Mesendoderm (in vitro differentiated cells): Measurements from ENCODE around the gene NEUROD2.
A peak's percentile ranks its signal among the peaks of the same experiment; 100 is the strongest.

Experiments used
- DNase-seq: peaks from one replicate; pipeline ENCODE4 v3.0.0; 2013
- H2AK5ac ChIP-seq: 2 replicates; pipeline ENCODE4 v1.6.1; 2013; ENCODE audit warnings: low read length, inconsistent platforms
- H2BK120ac ChIP-seq: 2 replicates; pipeline ENCODE4 v1.6.1; 2013; ENCODE audit warnings: low read depth, mild to moderate bottlenecking, low read length, moderate library complexity, mixed read lengths
- H2BK15ac ChIP-seq: replicated peaks from 2 replicates; pipeline ENCODE4 v1.6.1; 2013; ENCODE audit warnings: low read depth, mild to moderate bottlenecking, moderate library complexity
- H2BK5ac ChIP-seq: 2 replicates; pipeline ENCODE4 v1.6.1; 2013; ENCODE audit warnings: low read length, inconsistent platforms
- H3K18ac ChIP-seq: 2 replicates; pipeline ENCODE4 v1.6.1; 2013; ENCODE audit warnings: mild to moderate bottlenecking, low read length, mixed read lengths
- H3K23ac ChIP-seq: one replicate; pipeline ENCODE4 v1.6.1; 2013; ENCODE audit warnings: low read length
- H3K27ac ChIP-seq: 2 replicates; pipeline ENCODE4 v1.5.1; 2013; ENCODE audit warnings: low read depth, mild to moderate bottlenecking, inconsistent platforms, low read length, moderate library complexity
- H3K27me3 ChIP-seq: 2 replicates; pipeline ENCODE4 v1.6.1; 2013; ENCODE audit warnings: low read length, control low read depth, mild to moderate bottlenecking, inconsistent platforms; ENCODE audit not compliant: insufficient read depth, poor library complexity
- H3K36me3 ChIP-seq: 2 replicates; pipeline ENCODE4 v1.6.1; 2013; ENCODE audit warnings: low read length, inconsistent platforms; ENCODE audit not compliant: control insufficient read depth, insufficient read depth
- H3K4ac ChIP-seq: one replicate; pipeline ENCODE4 v1.6.1; 2013; ENCODE audit warnings: low read depth, mild to moderate bottlenecking, low read length, moderate library complexity
- H3K4me1 ChIP-seq: 2 replicates; pipeline ENCODE4 v1.6.1; 2013; ENCODE audit warnings: low read depth, low read length, inconsistent platforms; ENCODE audit not compliant: control insufficient read depth
- H3K4me2 ChIP-seq: 2 replicates; pipeline ENCODE4 v1.6.1; 2013; ENCODE audit warnings: low read length
- H3K4me3 ChIP-seq: 2 replicates; pipeline ENCODE4 v1.5.1; 2013; ENCODE audit warnings: mild to moderate bottlenecking, low read length
- H3K56ac ChIP-seq: one replicate; pipeline ENCODE4 v1.6.1; 2013; ENCODE audit warnings: low read length
- H3K79me1 ChIP-seq: 2 replicates; pipeline ENCODE4 v1.6.1; 2013; ENCODE audit warnings: low read length, inconsistent platforms
- H3K79me2 ChIP-seq: 2 replicates; pipeline ENCODE4 v1.6.1; 2013; ENCODE audit warnings: mild to moderate bottlenecking, low read length; ENCODE audit not compliant: control insufficient read depth, insufficient read depth
- H3K9ac ChIP-seq: 2 replicates; pipeline ENCODE4 v1.6.1; 2013; ENCODE audit warnings: low read length, inconsistent platforms
- H4K5ac ChIP-seq: one replicate; pipeline ENCODE4 v1.6.1; 2013; ENCODE audit warnings: low read length
- H4K8ac ChIP-seq: one replicate; pipeline ENCODE4 v1.6.1; 2013; ENCODE audit warnings: low read depth, mild to moderate bottlenecking, control low read depth, low read length, moderate library complexity
- WGBS: extraction: QIAGEN DNeasy Blood & Tissue Kit; methylation state at CpG from one replicate; pipeline ENCODE4 v1.1.7; 2013; ENCODE audit warnings: low lambda C conversion rate, missing lambda C conversion rate; ENCODE audit not compliant: insufficient coverage; ENCODE audit errors: extremely low coverage; 5-methylcytosine and 5-hydroxymethylcytosine counted together

Gene NEUROD2

DNA sequence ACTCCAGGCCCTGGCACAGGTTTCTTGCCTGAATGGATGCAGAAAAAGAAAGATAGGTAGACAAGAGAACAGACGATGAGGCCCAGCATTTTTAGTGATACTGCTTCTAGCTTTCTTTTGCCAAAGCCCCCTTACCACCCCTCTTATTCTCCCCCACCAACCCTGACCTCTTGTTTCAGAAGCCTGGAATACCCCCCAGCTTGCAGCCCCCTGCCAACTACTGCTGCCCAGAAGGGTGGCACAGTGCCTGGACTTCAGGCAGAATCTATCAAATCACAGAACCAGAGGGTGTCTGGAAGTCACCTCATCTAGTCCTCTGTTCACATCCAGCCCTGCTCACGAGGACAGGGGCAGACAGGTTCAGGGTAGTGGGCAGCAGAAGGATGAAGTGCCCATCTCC is 35.6 kb downstream of the NEUROD2 start:
- H3K4me1 ChIP-seq = no peaks in the 10 kb centered on the region
- no peak overlapping the region for H3K4me2 ChIP-seq
- no peak overlapping the region for H4K8ac ChIP-seq
- DNase-seq = no peak
- H3K18ac ChIP-seq = no peak overlapping the region
- no peaks in the 10 kb centered on the region for H3K36me3 ChIP-seq
- H3K4ac ChIP-seq = no peak overlapping the region
- WGBS = no CpG with 5 or more reads among the region's 2 CpGs
- H2BK120ac ChIP-seq = no peak overlapping the region
- H3K27ac ChIP-seq = no peak overlapping the region
- H3K79me1 ChIP-seq = no peaks in the 10 kb centered on the region
- H3K9ac ChIP-seq = no peak overlapping the region
- no peak overlapping the region for H3K56ac ChIP-seq
- no peak overlapping the region for H2AK5ac ChIP-seq
- no peak overlapping the region for H2BK15ac ChIP-seq
- no peak overlapping the region for H3K23ac ChIP-seq
- H2BK5ac ChIP-seq = no peak overlapping the region
- no peaks in the 10 kb centered on the region for H3K79me2 ChIP-seq
- H4K5ac ChIP-seq = no peak overlapping the region
- no peaks in the 10 kb centered on the region for H3K27me3 ChIP-seq
- H3K4me3 ChIP-seq = no peak overlapping the region

- Histone ChIP-seq H2BK5ac (no peak overlapping the region), H3K4me1 (no peaks in the 10 kb centered on the region), H3K4me3 (no peak overlapping the region), H3K4ac (no peak overlapping the region), H4K8ac (no peak overlapping the region), H3K79me1 (no peaks in the 10 kb centered on the region), H3K9ac (no peak overlapping the region), H3K56ac (no peak overlapping the region), H3K18ac (no peak overlapping the region), H2BK120ac (no peak overlapping the region), H3K23ac (no peak overlapping the region), H3K36me3 (no peaks in the 10 kb centered on the region), H3K27ac (no peak overlapping the region), H2BK15ac (no peak overlapping the region), H4K5ac (no peak overlapping the region), H3K79me2 (no peaks in the 10 kb centered on the region), H2AK5ac (no peak overlapping the region), H3K4me2 (no peak overlapping the region), H3K27me3 (no peaks in the 10 kb centered on the region)
- WGBS = no CpG with 5 or more reads among the region's 1 CpG
- DNase-seq = no peak
Measured at GRCh38 chr17:39569126-39569525, 38.6 kb downstream of the NEUROD2 start.

- Histone ChIP-seq H3K79me1 (no peaks in the 10 kb centered on the region), H3K36me3 (no peaks in the 10 kb centered on the region), H2BK15ac (no peak overlapping the region), H3K79me2 (no peaks in the 10 kb centered on the region), H3K27me3 (no peaks in the 10 kb centered on the region), H3K27ac (no peak overlapping the region), H3K4me2 (no peak overlapping the region), H3K56ac (no peak overlapping the region), H2BK120ac (no peak overlapping the region), H3K9ac (no peak overlapping the region), H4K5ac (no peak overlapping the region), H2BK5ac (no peak overlapping the region), H3K18ac (no peak overlapping the region), H3K4ac (no peak overlapping the region), H3K4me1 (no peaks in the 10 kb centered on the region), H2AK5ac (no peak overlapping the region), H3K23ac (no peak overlapping the region), H4K8ac (no peak overlapping the region), H3K4me3 (no peak overlapping the region)
- WGBS = no CpG with 5 or more reads among the region's 9 CpGs
- DNase-seq = no peak
Measured at GRCh38 chr17:39568702-39569101, 39.0 kb downstream of the NEUROD2 start.

DNA sequence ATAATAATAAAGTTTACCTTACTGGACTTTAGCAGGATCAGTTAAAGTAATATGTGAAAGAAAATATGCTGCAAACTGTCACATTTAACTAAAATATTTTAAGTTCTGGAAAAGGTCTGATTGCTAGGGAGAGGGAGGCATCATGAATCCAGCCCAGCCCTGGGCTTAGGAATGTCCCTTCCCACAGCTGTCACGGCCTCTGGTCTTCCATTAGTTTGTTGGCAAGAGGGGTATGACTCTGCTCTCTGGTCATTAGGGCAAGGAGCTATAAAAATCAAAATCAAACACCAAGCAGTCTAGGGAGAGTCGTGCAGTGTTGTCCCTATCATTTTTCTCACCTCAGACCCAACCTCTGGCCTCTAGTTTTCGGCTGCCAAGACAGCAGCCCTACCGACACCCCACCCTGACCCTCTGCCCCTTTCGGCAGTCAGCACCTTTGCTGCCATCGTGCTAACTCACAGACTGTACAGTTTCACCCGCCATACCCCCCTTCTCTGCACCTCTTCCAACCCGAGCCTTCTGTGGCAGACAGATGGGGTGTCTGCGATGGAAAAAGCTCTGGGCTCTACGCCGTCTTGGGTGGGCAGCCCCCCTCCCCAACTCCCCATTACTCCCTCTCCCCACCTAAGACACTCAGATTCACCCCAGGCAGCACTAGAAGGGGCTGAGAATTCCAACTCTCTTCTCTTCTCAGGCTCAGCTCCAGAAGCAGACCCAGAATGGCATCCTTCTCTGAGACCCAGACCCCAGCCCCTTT is 41.4 kb downstream of the NEUROD2 start:
- Histone ChIP-seq H3K36me3 (peaks cover under 1% of the 10 kb centered on the region), H3K4me3 (no peak overlapping the region), H3K27ac (no peak overlapping the region), H3K9ac (no peak overlapping the region), H3K56ac (no peak overlapping the region), H2BK15ac (no peak overlapping the region), H4K8ac (no peak overlapping the region), H2BK120ac (no peak overlapping the region), H3K4me1 (no peaks in the 10 kb centered on the region), H3K4ac (no peak overlapping the region), H3K18ac (no peak overlapping the region), H2BK5ac (no peak overlapping the region), H3K23ac (no peak overlapping the region), H3K79me1 (no peaks in the 10 kb centered on the region), H2AK5ac (no peak overlapping the region), H3K79me2 (no peaks in the 10 kb centered on the region), H3K4me2 (no peak overlapping the region), H3K27me3 (no peaks in the 10 kb centered on the region), H4K5ac (no peak overlapping the region)
- no CpG with 5 or more reads among the region's 11 CpGs for WGBS
- no peak for DNase-seq

GRCh38 chr17:39564211-39564848 is 43.4 kb downstream of the NEUROD2 start:
- H3K36me3 ChIP-seq = peaks cover 1% of the 10 kb centered on the region
- H3K79me2 ChIP-seq = no peaks in the 10 kb centered on the region
- no peak overlapping the region for H3K4me3 ChIP-seq
- no CpG with 5 or more reads among the region's 4 CpGs for WGBS
- H3K27me3 ChIP-seq = no peaks in the 10 kb centered on the region
- H2BK5ac ChIP-seq = no peak overlapping the region
- no peak overlapping the region for H3K18ac ChIP-seq
- no peak overlapping the region for H4K8ac ChIP-seq
- H3K23ac ChIP-seq = no peak overlapping the region
- H4K5ac ChIP-seq = no peak overlapping the region
- no peak overlapping the region for H3K9ac ChIP-seq
- no peak overlapping the region for H3K4ac ChIP-seq
- H3K4me2 ChIP-seq = no peak overlapping the region
- H3K79me1 ChIP-seq = no peaks in the 10 kb centered on the region
- no peak overlapping the region for H3K27ac ChIP-seq
- peak; percentile 97 for DNase-seq
- no peak overlapping the region for H2BK120ac ChIP-seq
- H2AK5ac ChIP-seq = no peak overlapping the region
- H3K4me1 ChIP-seq = no peaks in the 10 kb centered on the region
- no peak overlapping the region for H2BK15ac ChIP-seq
- H3K56ac ChIP-seq = no peak overlapping the region
